WTC11 (cell line): Measurements from ENCODE around the gene SMLR1.

Experiments
- ATF1 ChIP-seq: sonication (generic); formaldehyde crosslinking; IDR thresholded peaks from 2 replicates; pipeline ENCODE4 v1.8.1; 2023; ENCODE audit warnings: mild to moderate bottlenecking, moderate library complexity, missing genetic modification reagents
- CREB1 ChIP-seq: sonication (generic); formaldehyde crosslinking; IDR thresholded peaks from 2 replicates; pipeline ENCODE4 v1.8.0; 2023; ENCODE audit warnings: mild to moderate bottlenecking, missing genetic modification reagents
- NFATC4 ChIP-seq: fragments of 250-450 bp; sonication (Bioruptor Pico); IDR thresholded peaks from 2 replicates; pipeline ENCODE4 v1.9.0; 2021; ENCODE audit warnings: mild to moderate bottlenecking
- ZNF416 ChIP-seq: fragments of 250-450 bp; sonication (Bioruptor Pico); IDR thresholded peaks from 2 replicates; pipeline ENCODE4 v1.9.0; 2021; ENCODE audit warnings: mild to moderate bottlenecking, inconsistent platforms
- TF ChIP-seq, protein P1 (sequence below): sonication (generic); formaldehyde crosslinking; IDR thresholded peaks from 2 replicates; pipeline ENCODE4 v1.8.0; 2022; ENCODE audit warnings: mild to moderate bottlenecking, missing genetic modification reagents
- TF ChIP-seq, protein P2 (sequence below): fragments of 200-600 bp; IDR thresholded peaks from 2 replicates; pipeline ENCODE4 v1.8.0; 2022; ENCODE audit warnings: antibody characterized with exemption
- TF ChIP-seq, protein P3 (sequence below): sonication (generic); formaldehyde crosslinking; IDR thresholded peaks from 2 replicates; pipeline ENCODE4 v1.8.0; 2023; ENCODE audit warnings: mild to moderate bottlenecking, missing genetic modification reagents
- TF ChIP-seq, protein P4 (sequence below): sonication (generic); formaldehyde crosslinking; IDR thresholded peaks from 2 replicates; pipeline ENCODE4 v1.8.1; 2023; ENCODE audit warnings: mild to moderate bottlenecking, moderate library complexity, missing genetic modification reagents
- TF ChIP-seq, protein P5 (sequence below): sonication (generic); formaldehyde crosslinking; IDR thresholded peaks from 2 replicates; pipeline ENCODE4 v1.8.0; 2023; ENCODE audit warnings: missing genetic modification reagents, mild to moderate bottlenecking, borderline replicate concordance
- TF ChIP-seq, protein P6 (sequence below): sonication (generic); formaldehyde crosslinking; IDR thresholded peaks from 2 replicates; pipeline ENCODE4 v1.8.1; 2022; ENCODE audit warnings: mild to moderate bottlenecking, missing genetic modification reagents, moderate library complexity, borderline replicate concordance

DNA sequence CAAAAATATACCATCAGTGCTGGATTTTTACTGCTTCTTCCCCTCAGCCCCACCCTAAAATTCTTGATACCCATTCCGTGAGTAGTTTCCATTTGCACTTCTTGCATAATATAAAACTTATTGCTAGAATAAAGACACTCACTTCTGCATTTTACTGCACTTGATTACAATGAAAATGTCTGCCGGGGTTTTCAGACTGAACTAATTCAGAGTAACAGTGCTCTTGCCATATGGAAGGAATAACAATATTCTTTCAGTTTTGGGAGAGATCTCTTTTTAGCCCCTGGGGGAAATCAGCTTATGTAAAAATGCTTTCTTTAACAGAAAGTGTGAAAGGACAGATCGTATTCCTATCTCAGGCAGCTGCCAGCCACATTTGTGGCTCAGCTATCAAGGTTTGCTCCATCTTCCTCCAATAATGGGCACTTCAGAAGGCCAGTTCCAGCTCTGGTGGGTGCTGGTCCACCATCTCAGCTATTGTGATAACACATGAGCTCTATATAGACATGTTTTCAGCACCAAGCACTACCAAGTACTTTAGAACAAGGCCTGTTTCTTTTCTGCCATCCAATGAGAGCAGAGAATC lies 8.9 kb downstream of the SMLR1 start:
- TF ChIP-seq, protein P1, sequence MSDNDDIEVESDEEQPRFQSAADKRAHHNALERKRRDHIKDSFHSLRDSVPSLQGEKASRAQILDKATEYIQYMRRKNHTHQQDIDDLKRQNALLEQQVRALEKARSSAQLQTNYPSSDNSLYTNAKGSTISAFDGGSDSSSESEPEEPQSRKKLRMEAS (CRISPR knock-in tag), result no peak
- TF ChIP-seq, protein P2, sequence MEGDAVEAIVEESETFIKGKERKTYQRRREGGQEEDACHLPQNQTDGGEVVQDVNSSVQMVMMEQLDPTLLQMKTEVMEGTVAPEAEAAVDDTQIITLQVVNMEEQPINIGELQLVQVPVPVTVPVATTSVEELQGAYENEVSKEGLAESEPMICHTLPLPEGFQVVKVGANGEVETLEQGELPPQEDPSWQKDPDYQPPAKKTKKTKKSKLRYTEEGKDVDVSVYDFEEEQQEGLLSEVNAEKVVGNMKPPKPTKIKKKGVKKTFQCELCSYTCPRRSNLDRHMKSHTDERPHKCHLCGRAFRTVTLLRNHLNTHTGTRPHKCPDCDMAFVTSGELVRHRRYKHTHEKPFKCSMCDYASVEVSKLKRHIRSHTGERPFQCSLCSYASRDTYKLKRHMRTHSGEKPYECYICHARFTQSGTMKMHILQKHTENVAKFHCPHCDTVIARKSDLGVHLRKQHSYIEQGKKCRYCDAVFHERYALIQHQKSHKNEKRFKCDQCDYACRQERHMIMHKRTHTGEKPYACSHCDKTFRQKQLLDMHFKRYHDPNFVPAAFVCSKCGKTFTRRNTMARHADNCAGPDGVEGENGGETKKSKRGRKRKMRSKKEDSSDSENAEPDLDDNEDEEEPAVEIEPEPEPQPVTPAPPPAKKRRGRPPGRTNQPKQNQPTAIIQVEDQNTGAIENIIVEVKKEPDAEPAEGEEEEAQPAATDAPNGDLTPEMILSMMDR, result no peak
- TF ChIP-seq ATF1 (CRISPR knock-in tag) (no peak), CREB1 (no peak), ZNF416 (CRISPR knock-in tag) (no peak), NFATC4 (CRISPR knock-in tag) (no peak)
- TF ChIP-seq, protein P3, sequence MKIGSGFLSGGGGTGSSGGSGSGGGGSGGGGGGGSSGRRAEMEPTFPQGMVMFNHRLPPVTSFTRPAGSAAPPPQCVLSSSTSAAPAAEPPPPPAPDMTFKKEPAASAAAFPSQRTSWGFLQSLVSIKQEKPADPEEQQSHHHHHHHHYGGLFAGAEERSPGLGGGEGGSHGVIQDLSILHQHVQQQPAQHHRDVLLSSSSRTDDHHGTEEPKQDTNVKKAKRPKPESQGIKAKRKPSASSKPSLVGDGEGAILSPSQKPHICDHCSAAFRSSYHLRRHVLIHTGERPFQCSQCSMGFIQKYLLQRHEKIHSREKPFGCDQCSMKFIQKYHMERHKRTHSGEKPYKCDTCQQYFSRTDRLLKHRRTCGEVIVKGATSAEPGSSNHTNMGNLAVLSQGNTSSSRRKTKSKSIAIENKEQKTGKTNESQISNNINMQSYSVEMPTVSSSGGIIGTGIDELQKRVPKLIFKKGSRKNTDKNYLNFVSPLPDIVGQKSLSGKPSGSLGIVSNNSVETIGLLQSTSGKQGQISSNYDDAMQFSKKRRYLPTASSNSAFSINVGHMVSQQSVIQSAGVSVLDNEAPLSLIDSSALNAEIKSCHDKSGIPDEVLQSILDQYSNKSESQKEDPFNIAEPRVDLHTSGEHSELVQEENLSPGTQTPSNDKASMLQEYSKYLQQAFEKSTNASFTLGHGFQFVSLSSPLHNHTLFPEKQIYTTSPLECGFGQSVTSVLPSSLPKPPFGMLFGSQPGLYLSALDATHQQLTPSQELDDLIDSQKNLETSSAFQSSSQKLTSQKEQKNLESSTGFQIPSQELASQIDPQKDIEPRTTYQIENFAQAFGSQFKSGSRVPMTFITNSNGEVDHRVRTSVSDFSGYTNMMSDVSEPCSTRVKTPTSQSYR (CRISPR knock-in tag), result no peak
- TF ChIP-seq, protein P4, sequence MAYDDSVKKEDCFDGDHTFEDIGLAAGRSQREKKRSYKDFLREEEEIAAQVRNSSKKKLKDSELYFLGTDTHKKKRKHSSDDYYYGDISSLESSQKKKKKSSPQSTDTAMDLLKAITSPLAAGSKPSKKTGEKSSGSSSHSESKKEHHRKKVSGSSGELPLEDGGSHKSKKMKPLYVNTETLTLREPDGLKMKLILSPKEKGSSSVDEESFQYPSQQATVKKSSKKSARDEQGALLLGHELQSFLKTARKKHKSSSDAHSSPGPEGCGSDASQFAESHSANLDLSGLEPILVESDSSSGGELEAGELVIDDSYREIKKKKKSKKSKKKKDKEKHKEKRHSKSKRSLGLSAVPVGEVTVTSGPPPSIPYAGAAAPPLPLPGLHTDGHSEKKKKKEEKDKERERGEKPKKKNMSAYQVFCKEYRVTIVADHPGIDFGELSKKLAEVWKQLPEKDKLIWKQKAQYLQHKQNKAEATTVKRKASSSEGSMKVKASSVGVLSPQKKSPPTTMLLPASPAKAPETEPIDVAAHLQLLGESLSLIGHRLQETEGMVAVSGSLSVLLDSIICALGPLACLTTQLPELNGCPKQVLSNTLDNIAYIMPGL (CRISPR knock-in tag), result no peak
- TF ChIP-seq, protein P5, sequence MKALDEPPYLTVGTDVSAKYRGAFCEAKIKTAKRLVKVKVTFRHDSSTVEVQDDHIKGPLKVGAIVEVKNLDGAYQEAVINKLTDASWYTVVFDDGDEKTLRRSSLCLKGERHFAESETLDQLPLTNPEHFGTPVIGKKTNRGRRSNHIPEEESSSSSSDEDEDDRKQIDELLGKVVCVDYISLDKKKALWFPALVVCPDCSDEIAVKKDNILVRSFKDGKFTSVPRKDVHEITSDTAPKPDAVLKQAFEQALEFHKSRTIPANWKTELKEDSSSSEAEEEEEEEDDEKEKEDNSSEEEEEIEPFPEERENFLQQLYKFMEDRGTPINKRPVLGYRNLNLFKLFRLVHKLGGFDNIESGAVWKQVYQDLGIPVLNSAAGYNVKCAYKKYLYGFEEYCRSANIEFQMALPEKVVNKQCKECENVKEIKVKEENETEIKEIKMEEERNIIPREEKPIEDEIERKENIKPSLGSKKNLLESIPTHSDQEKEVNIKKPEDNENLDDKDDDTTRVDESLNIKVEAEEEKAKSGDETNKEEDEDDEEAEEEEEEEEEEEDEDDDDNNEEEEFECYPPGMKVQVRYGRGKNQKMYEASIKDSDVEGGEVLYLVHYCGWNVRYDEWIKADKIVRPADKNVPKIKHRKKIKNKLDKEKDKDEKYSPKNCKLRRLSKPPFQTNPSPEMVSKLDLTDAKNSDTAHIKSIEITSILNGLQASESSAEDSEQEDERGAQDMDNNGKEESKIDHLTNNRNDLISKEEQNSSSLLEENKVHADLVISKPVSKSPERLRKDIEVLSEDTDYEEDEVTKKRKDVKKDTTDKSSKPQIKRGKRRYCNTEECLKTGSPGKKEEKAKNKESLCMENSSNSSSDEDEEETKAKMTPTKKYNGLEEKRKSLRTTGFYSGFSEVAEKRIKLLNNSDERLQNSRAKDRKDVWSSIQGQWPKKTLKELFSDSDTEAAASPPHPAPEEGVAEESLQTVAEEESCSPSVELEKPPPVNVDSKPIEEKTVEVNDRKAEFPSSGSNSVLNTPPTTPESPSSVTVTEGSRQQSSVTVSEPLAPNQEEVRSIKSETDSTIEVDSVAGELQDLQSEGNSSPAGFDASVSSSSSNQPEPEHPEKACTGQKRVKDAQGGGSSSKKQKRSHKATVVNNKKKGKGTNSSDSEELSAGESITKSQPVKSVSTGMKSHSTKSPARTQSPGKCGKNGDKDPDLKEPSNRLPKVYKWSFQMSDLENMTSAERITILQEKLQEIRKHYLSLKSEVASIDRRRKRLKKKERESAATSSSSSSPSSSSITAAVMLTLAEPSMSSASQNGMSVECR (CRISPR knock-in tag), result no peak
- TF ChIP-seq, protein P6, sequence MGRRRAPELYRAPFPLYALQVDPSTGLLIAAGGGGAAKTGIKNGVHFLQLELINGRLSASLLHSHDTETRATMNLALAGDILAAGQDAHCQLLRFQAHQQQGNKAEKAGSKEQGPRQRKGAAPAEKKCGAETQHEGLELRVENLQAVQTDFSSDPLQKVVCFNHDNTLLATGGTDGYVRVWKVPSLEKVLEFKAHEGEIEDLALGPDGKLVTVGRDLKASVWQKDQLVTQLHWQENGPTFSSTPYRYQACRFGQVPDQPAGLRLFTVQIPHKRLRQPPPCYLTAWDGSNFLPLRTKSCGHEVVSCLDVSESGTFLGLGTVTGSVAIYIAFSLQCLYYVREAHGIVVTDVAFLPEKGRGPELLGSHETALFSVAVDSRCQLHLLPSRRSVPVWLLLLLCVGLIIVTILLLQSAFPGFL, result no peak
